GM18520 (cell line): ENCODE data around the gene GOSR1.
"Not testable (repeated sequence)": the region's sequence is repeated elsewhere in the genome, so short reads cannot be mapped to it uniquely, and the experiment has no call there.

Experiments
- ATAC-seq: cut with Tn5 transposase; IDR thresholded peaks from one replicate; pipeline ENCODE4 v1.9.1; 2021; ENCODE audit not compliant: unreplicated experiment

Gene GOSR1

DNA sequence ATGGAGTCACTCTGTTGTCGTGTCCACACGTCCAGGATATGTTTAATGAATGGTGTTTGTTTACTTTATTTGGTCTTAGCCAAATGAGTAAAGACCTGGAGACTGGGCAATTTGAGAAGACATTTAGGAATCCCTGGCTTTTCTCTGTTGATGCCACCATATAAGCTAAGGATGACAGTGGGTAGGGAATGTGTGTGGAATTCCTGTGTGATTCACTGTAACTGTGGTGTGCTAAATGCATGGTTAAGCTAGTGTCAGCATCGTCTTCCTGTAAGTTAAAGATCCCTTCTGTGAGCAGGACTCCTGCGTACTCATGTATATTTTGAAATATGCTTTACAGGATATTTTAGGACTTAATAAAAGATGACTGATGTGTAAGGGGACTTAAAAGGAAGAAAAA lies 26.4 kb downstream of the GOSR1 start:
- ATAC-seq: no peak

DNA sequence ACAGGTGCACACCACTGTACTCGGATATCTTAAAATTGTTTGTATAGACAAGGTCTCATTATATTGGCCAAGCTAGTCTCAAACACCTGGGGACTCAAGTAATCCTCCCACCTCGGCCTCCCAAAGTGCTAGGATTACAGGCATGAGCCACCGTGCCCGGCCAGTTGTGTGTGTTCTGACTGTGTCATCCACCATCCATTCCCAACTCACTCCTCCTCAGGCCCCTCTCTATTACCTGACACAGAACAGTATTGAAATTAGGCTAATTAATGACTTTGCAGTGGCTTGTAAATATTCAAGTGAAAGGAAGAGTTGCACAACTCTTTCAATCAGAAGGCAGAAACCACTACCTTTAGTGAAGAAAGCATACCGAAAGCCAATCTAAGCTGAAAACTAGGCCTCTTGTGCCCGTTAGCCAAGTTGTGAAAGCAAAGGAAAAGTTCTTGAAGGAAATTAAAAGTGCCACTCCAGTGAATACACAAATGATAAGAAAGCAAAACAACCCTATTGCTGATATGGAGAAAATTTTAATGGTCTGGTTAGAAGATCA lies 28.7 kb downstream of the GOSR1 start:
- no peak for ATAC-seq

- ATAC-seq: no peak
Measured at GRCh38 chr17:30506481-30506880, 29.3 kb downstream of the GOSR1 start.

- no peak for ATAC-seq
Measured at GRCh38 chr17:30513346-30513745, 36.1 kb downstream of the GOSR1 start.

- ATAC-seq: no peak
Measured at GRCh38 chr17:30514895-30515596, 37.8 kb downstream of the GOSR1 start.

DNA sequence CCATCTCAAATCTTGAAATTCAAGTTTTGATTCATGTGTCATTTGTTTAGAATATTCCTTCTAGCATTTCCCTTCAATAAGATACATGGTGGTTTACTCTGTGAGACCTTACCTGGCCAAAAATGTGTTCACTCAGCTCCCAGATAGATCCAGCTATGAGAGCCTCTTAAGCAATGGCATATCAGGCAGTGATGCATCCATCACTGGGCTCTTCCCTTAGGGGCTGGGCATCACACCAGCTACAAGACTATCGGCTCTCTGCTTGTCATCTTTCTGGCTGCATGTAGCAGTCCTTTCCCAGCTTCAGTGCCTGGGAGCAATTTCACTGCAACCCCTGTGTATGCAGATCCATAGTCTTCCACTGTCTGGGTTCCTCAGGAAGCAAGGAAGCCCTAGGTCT lies 40.6 kb downstream of the GOSR1 start:
- ATAC-seq: no peak

DNA sequence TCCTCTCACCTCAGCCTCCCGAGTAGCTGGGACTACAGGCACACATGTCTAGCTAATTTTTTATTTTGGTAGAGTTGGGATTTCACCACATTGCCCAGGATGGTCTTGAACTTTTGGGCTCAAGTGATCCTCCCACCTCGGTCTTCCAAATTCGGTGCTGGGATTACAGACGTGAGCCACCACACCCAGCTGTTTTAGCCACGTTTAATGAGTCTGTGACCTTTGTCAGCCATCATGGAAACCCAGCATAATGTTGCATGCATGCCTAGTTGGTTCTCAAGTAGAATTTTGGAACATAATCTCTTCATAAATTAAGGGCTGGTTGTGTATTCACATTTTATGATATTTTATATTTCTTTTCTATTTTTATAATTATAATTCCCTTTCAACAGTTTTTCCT lies 42.0 kb downstream of the GOSR1 start:
- ATAC-seq: no peak

DNA sequence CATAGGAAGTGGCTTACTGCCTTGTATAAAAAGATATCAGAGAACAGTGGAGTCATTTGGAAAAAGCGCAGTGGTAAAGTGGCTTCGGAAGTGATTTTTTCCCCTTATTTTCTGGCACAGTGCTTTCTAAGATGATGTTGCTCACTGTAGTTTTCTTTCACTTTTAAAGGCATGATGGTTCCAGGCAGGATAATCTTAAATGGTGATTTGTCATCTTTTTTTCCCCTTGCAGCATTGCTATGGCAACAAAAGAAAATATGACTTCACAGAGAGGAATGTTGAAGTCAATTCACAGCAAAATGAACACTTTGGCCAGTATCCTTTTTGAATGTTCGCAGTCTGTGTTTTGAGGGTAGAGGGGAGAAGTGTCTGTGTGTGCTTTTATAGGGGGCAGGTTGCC lies 42.5 kb downstream of the GOSR1 start:
- ATAC-seq: no peak

DNA sequence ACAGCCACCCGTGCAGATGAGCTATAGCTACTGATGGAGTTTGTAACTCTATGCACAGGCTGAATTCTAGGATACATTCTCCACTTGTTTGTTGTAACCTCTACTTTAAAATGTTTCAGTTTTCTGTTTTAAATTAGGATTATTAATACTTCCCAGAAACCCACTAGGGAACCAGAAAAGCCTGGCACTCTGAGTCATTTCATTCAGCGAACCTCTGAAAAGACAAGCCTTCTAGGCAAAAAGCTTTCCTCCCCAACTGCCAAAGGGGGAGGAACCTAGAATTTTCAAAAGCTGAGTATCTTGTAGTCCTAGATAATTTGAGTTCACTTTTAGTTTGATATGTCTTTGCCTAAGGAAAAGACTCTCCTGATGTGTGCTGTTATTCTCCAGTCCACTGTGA lies 43.2 kb downstream of the GOSR1 start:
- no peak for ATAC-seq

DNA sequence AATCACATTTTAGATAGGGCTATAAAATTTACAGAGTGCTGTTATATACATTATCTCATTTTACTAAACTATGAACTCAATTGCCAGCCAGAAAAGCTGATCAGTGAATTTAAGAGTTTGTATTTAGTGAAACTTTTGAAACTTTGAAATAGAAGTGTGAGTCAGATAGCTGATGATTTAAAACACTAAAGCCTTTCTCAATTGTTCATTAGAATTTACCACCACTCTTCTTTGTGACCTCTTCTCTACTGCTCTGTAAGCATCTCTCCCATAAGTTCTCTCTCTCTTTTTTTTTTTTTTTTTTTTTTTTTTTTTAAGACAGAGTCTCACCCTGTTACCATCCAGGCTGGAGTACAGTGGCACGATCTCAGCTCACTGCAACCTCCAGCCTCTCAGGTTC lies 43.7 kb downstream of the GOSR1 start:
- no peak for ATAC-seq

- no peak for ATAC-seq
Measured at GRCh38 chr17:30521766-30522165, 44.6 kb downstream of the GOSR1 start.

DNA sequence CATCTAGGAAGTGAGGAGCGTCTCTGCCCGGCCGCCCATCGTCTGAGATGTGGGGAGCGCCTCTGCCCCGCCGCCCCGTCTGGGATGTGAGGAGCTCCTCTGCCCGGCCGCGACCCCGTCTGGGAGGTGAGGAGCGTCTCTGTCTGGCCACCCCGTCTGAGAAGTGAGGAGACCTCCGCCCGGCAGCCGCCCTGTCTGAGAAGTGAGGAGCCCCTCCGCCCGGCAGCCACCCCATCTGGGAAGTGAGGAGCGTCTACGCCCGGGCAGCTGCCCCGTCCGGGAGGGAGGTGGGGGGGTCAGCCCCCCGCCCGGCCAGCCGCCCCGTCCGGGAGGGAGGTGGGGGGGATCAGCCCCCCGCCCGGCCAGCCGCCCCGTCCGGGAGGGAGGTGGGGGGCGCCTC lies 46.0 kb downstream of the GOSR1 start:
- ATAC-seq: not testable (repeated sequence)

DNA sequence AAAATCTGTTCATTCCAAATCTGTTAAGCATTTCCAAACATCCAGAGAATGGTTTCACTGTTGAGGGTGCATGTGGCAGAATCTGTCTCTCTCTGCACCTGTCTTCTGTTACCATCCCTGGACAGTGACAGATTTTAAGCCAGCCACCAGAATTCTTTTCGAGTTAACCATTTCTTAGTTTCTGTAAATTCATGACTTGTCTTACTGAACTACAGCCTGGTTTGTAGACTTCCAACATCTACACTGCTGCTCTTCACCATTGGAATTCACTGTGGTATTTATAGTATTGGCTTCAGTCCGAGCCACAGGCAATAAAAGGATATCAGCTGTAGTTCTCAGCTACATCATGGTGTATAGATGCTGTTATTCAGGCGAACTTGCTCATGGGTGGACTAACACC lies 47.6 kb downstream of the GOSR1 start:
- no peak for ATAC-seq

DNA sequence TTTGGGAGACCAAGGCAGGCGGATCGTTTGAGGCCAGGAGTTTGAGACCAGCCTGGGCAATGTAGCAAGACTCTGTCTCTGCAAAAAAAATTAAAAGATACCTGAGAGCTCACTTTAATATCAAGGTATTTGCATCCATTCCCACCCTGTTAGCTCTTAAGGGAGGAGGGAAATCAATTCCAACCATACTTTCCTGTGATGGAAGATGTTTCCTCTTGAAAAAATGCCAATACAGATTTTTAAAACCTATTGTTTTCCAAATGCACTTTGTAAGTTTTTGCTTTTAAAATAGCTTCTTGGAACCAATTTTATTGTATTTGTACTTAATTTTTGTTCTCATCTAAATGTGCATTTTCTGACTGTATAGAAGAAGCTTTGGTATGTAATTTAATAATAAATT lies 49.2 kb downstream of the GOSR1 start:
- ATAC-seq: no peak

DNA sequence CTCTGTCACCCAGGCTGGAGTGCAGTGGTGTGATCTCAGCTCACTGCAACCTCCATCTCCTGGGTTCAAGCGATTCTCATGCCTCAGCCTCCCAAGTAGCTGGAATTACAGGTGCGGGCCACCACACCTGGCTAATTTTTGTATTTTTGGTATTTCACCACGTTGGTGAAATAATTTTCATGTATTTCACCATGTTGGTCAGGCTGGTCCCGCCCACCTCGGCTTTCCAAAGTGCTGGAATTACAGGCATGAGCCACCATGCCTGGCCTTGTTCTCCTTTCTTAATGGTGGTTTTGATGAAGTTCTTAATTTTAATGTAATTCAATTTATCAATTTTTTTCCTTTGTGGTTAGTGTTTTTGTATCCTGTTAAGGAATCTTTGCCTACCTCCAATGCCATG lies 51.5 kb downstream of the GOSR1 start:
- ATAC-seq: not testable (repeated sequence)

DNA sequence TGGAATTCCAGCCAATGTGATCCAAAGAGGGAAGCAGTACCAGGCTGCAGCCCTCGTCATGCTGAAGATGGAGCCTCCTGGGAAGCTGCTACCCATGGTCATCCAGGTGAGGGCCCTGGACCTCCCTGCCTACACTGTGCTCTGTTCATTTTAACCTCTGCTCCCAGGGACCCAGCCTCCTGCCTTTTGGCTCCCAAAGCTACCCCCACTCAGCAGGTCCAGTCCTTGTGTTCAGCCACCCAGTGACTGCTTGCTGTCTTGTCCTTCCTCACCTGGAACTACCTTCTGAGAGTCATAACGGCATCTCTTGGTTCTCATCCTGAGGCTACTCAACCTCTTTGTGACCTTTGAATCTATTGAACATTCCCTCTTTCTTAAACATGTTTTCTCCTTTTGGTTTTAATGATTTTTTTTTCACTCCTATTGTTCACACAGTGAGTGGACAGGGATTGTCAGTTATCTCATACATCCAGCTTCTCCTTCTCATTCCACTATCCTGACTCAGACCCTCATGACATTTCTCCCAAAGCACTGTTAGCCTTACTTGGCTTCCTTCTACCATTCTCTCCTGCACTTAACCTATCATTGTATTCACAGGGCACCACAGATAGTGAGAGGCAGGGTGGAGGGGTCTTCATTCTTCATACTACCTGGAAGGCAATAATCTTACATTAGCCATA lies 53.3 kb downstream of the GOSR1 start:
- ATAC-seq: no peak

GRCh38 chr17:30532871-30533270 lies 55.7 kb downstream of the GOSR1 start:
- no peak for ATAC-seq

GRCh38 chr17:30534298-30534697 lies 57.1 kb downstream of the GOSR1 start:
- ATAC-seq: no peak

DNA sequence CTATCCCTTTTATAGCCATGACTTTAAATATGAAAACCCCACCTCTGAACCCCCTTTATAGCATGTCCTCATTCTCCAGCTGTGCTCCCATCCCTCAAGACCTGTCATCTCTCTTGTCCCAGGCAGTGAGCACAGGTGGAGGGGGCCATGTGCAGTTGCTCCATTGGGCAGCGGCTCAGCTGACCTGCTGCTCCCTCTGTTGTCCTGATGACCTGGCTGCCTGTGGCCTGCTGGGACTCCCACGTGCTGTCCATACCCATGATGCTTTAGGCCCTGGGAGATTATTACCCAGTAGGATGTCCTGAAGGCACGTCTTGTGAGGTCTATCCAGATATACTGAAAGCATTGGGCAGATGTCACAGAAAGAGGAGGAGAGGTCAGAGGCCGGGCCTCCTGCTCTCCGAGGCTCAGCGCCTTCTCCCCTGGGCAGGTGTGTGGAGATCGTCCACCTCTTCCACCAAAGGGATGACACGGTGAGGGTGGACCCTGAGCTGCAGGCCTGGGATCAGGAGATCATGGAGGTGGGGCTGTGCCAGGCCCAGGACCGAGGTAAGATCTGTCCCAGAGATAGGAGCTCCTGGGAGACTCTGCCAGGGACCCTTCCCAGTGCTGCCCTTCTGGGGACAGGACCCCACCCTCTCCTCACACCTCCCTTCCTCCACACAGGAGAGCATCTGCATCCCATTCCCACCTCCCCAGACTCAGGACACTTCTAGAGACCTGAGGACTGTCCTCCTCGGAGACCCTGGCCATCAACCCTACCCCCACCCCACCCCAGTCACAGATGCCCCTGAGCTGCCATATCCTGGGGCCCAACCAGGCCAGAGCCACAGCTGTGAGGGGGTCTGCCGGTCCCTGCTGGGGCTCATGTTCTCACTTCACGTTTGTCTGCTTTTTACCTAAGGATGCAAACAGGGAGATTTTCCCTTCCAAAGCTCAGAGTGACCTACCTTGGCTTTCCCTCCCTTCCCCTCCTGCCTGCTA lies 58.0 kb downstream of the GOSR1 start:
- no peak for ATAC-seq

DNA sequence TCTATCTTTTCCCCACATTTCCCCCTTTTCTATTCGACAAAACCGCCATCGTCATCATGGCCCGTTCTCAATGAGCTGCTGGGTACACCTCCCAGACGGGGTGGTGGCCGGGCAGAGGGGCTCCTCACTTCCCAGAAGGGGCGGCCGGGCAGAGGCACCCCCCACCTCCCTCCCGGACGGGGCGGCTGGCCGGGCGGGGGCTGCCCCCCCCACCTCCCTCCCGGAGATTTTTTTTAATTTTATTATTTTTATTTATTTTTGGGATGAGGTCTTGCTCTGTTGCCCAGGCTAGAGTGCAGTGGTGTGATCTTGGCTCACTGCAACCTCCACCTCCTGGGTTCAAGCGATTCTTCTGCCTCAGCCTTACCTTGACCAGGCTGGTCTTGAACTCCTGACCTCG lies 59.6 kb downstream of the GOSR1 start:
- not testable (repeated sequence) for ATAC-seq

DNA sequence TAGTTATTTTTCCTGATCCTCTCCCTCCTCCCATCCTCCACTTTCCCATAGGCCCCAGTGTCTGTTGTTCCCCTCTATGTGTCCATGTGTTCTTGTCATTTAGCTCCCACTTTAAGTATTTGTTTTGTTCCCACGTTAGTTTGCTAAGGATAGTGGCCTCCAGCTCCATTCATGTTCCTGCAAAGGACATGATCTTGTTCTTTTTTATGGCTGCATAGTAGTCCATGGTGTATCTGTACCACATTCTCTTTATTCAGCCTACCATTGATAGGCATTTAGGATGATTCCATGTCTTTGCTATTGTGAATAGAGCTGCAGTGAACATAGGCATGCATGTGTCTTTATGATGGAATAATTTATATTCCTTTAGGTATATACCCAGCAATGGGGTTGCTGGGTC lies 60.5 kb downstream of the GOSR1 start:
- ATAC-seq: not testable (repeated sequence)
